ENCODE measurements around the gene RHBDL3.

The RHBDL3 gene

DNA sequence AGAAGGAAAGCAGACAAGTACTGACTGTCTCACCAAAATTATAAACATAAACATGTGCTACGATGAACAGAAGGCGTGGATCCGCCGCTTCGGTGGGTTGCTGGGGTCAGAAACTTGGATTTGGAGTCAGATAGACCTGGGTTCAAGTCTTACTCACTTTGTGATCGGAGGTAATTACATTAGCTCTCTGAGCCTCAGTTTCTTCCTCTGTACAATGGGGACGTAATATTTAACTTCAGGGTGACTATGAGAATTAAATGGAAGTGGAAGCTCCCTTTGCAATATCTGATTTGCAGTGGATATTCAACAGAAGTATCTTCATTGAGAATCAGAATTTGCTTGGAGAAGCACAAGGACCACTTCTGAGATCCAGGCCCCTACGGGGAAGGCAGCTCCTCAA is 6.2 kb downstream of the RHBDL3 start:
- TF ChIP-seq, protein P1, sequence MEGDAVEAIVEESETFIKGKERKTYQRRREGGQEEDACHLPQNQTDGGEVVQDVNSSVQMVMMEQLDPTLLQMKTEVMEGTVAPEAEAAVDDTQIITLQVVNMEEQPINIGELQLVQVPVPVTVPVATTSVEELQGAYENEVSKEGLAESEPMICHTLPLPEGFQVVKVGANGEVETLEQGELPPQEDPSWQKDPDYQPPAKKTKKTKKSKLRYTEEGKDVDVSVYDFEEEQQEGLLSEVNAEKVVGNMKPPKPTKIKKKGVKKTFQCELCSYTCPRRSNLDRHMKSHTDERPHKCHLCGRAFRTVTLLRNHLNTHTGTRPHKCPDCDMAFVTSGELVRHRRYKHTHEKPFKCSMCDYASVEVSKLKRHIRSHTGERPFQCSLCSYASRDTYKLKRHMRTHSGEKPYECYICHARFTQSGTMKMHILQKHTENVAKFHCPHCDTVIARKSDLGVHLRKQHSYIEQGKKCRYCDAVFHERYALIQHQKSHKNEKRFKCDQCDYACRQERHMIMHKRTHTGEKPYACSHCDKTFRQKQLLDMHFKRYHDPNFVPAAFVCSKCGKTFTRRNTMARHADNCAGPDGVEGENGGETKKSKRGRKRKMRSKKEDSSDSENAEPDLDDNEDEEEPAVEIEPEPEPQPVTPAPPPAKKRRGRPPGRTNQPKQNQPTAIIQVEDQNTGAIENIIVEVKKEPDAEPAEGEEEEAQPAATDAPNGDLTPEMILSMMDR (IDR thresholded peaks at IDR 0.05; ENCODE audit: borderline replicate concordance, control extremely low read depth, extremely low read depth, insufficient read depth, missing control alignments), result no peak
- no peak for DNase-seq (ENCODE audit: low spot score)
- in situ Hi-C loops (cut with MboI; ENCODE audit: low sequenced_read_pairs, unreplicated experiment), result no loop called here

DNA sequence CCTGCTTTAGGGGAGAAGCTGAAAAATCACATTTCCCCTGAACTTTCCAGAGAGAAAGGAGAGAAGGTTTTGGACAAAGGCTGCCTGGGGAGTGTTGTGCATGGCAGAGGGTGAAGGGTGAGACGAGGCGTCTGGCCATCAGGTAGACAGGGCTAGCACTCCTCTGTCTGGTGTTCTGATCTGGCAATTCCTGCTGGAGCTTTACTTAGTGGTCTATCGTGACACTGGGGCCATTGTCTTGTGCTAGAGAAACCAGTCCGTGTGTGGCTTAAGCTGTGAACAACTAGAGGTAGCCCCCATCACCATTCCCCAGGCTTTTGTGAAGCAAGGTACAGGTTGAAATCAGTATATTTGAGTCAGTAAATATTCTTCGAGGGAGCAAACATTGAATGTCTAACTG is 8.5 kb downstream of the RHBDL3 start:
- no peak for DNase-seq (ENCODE audit: low spot score)
- TF ChIP-seq, protein P1 (IDR thresholded peaks at IDR 0.05; ENCODE audit: borderline replicate concordance, control extremely low read depth, extremely low read depth, insufficient read depth, missing control alignments), result no peak
- in situ Hi-C loops (cut with MboI; ENCODE audit: low sequenced_read_pairs, unreplicated experiment), result no loop called here

DNA sequence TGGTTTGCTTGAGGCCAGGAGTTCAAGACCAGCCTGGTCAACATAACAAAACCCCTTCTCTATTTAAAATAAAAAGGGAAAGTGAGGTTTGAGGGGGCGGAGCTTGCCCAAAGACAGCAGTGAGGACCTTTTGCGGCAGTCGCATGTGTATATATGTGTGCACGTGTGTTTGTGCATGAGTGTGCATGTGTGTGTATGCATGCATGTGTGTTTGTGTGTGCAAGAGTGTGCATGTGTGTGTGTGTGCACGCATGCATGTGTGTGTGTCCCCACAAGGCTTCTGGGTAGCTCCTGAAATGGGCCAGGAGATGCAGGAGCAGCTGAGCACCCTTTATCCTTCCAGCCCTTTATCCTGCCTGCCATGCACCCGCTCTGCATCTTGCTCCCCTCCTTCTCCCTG is 9.0 kb downstream of the RHBDL3 start:
- TF ChIP-seq, protein P1 (IDR thresholded peaks at IDR 0.05; ENCODE audit: borderline replicate concordance, control extremely low read depth, extremely low read depth, insufficient read depth, missing control alignments), result no peak
- in situ Hi-C loops (cut with MboI; ENCODE audit: low sequenced_read_pairs, unreplicated experiment), result no loop called here
- DNase-seq (ENCODE audit: low spot score), result no peak

DNA sequence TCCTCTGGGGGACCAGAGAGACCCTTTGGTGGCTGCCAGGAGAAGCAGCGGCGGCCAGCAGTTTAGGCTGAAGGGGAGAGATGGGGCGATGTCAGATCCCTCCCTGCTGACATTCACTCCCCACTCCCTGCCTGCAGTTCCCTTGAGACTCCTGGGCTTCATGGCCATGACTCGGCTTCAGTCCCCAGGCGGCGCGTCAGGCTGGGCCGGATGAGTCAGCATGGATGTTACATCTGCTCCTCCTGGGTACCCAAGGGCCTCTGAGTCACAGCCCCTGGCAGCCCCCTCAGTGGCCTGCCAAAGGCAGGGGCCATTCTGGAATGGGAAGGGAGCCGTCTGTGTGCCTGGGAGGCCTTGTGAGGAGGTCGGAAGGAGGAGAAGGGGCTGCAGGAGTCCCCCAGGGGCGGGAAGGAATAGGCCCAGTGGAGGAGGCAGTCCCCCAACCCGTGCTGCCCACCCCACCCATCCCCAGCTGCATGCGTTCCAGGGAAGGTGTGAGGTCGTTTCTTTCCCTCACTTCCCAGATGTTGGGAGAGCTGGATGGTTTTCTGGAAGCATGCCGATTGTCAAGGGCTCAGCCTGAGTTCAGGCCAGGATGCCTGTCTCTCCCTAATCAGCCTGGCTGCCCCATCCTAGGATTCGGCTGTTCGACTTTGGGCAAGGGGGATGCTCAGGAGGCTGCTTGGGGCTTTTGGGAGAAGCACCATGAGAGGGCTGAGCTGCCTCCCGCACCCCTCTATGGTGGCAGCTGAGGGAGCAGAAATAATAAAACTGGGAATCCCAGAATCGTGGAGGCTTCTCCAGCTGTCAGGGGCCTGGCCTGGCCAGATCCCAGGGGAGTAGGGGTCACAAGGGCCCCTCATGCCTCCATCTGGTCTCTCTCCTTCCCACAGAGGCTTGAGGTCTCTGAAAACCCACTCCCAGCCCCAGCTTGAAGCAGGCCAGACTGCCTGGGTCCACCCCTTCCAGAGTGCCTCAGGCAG is 9.7 kb downstream of the RHBDL3 start:
- TF ChIP-seq, protein P1 (IDR thresholded peaks at IDR 0.05; ENCODE audit: borderline replicate concordance, control extremely low read depth, extremely low read depth, insufficient read depth, missing control alignments), result no peak
- in situ Hi-C loops (cut with MboI; ENCODE audit: low sequenced_read_pairs, unreplicated experiment), result no loop called here

DNA sequence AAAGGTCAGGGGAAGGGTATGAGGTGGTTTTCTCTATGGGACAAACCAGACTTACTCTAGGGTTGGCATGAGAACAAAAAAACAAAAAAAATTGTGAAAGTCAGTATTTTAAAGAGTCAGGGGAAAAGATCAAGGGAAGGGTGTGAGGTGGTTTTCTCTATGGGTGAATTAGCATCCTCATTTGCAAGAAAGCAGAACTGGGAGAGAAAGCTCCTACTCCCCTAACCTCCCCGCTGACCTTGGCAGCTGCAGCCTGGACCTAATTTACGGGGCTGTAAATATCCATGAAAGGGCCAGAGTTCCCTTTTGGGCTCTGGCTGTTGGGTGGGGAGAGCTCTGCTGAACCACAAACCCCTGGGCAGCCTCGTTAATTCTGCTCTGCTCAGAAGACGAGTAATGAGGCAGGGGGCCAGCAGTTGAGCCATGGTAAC is 10.6 kb downstream of the RHBDL3 start:
- DNase-seq (ENCODE audit: low spot score), result peak; percentile 66

More for the DNA sequence above, 9.7 kb downstream of the RHBDL3 start:
- no peak for DNase-seq (ENCODE audit: low spot score)

DNA sequence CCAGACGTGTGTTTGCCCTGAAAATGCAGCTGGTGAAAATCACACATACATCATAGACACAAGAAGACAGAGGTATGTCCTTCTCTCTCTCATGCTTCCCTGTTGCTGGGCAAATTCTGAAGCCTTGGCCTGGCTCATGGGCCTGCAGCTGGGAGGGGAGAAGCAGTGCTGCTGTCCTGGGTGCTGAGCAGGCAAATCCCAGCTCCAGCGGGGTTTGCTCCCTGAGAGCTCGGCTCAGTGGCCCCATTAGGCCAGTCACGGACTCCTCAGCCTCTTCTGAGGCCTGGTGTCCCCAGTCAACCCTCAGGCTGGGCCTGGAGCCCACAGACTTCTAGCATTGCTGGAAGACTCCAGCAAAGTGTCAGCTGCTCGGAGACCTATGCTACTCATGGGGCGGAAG is 11.7 kb downstream of the RHBDL3 start:
- in situ Hi-C loops (cut with MboI; ENCODE audit: low sequenced_read_pairs, unreplicated experiment), result no loop called here
- no peak for DNase-seq (ENCODE audit: low spot score)
- TF ChIP-seq, protein P1 (IDR thresholded peaks at IDR 0.05; ENCODE audit: borderline replicate concordance, control extremely low read depth, extremely low read depth, insufficient read depth, missing control alignments), result no peak

More for the DNA sequence above, 10.6 kb downstream of the RHBDL3 start:
- TF ChIP-seq, protein P1 (IDR thresholded peaks at IDR 0.05; ENCODE audit: borderline replicate concordance, control extremely low read depth, extremely low read depth, insufficient read depth, missing control alignments), result no peak
- in situ Hi-C loops (cut with MboI; ENCODE audit: low sequenced_read_pairs, unreplicated experiment), result no loop called here

Data from GM13976 (cell line).